Aorta (tissue), 5 donors: ENCODE measurements around the gene QPCTL. TPM values are rescaled to one million over a fixed set of nuclear protein-coding genes. Genes with fewer than 3 reads are reported as not detected.
"Not testable (repeated sequence)": the region's sequence is repeated elsewhere in the genome, so short reads cannot be mapped to it uniquely, and the experiment has no call there.

Experiments
- ATAC-seq: fragments of 200-7000 bp; cut with Tn5 transposase; one replicate; pipeline ENCODE4 v1.9.1; 2022; ENCODE audit warnings: moderate library complexity; ENCODE audit not compliant: low FRiP score
- DNase-seq, 2 donors: peaks; one replicate each; pipeline ENCODE4 v3.0.0-alpha.2; 2020
- H3K27ac ChIP-seq, 2 donors: one replicate each; pipeline ENCODE4 v1.5.1; 2013; ENCODE audit warnings: low read length in 2 of 2, mild to moderate bottlenecking in 2 of 2, moderate library complexity in 2 of 2, control low read depth in 1 of 2, inconsistent platforms in 1 of 2, low read depth in 1 of 2
- H3K27me3 ChIP-seq, 2 donors: one replicate each; pipeline ENCODE4 v1.6.1; 2013; ENCODE audit warnings: control low read depth in 1 of 2, low read length in 1 of 2, mild to moderate bottlenecking in 1 of 2, moderate library complexity in 1 of 2; ENCODE audit not compliant: insufficient read depth in 2 of 2, control insufficient read depth in 1 of 2
- H3K36me3 ChIP-seq, 2 donors: one replicate each; pipeline ENCODE4 v1.6.1; 2013; ENCODE audit warnings: control low read depth in 1 of 2, low read length in 1 of 2, mild to moderate bottlenecking in 1 of 2; ENCODE audit not compliant: insufficient read depth in 2 of 2, control insufficient read depth in 1 of 2
- H3K4me1 ChIP-seq, 2 donors: one replicate each; pipeline ENCODE4 v1.6.1; 2013; ENCODE audit warnings: low read length in 2 of 2, control low read depth in 1 of 2, mild to moderate bottlenecking in 1 of 2, moderate library complexity in 1 of 2; ENCODE audit not compliant: insufficient read depth in 2 of 2, control insufficient read depth in 1 of 2
- H3K4me3 ChIP-seq, 2 donors: one replicate each; pipeline ENCODE4 v1.5.1; 2013; ENCODE audit warnings: low read length in 2 of 2, control low read depth in 1 of 2, mild to moderate bottlenecking in 1 of 2
- H3K9me3 ChIP-seq: one replicate; pipeline ENCODE4 v1.6.1; 2013; ENCODE audit warnings: mild to moderate bottlenecking, low read length; ENCODE audit not compliant: control insufficient read depth
- WGBS, 2 donors: extraction: QIAGEN DNeasy Blood & Tissue Kit; methylation state at CpG; one replicate each; pipeline ENCODE4 v1.1.7; 2013; 5-methylcytosine and 5-hydroxymethylcytosine counted together
- intact Hi-C, 2 donors: fragments of 100-400 bp; cut with DNase I; formaldehyde crosslinking; loops; one replicate each; pipeline versions ENCODE4 v1.14.2 to v1.15.0; 2022
- polyA plus RNA-seq, 2 donors: library from polyadenylated mRNA; stranded (reverse); fragments of 200-250 nt; gene quantifications; one replicate each; pipeline ENCODE4 v1.2.3, GENCODE V29; 2013
- total RNA-seq, 2 donors: library from RNA; stranded (reverse); fragmentation: NEBNext Ultra II Directional; extraction: Animal tissue kit (Norgen Biotek cat#: 25700); gene quantifications; one replicate each; pipeline ENCODE4 v1.2.1, GENCODE V29; 2021
- donor health status: healthy with polysubstance abuse.
- donor health status: Bipolar disorder and iron deficiency.
- donor health status: DM: no; HTN: no; CAD: no.
- donor health status: DM: no; HTN: no; CAD: no.
- donor health status: DM: yes; HTN: yes; CAD: no.

QPCTL gene
- total and polyA plus RNA-seq, 4 donors: 1.9 to 11.1 (median 5.3) TPM

DNA sequence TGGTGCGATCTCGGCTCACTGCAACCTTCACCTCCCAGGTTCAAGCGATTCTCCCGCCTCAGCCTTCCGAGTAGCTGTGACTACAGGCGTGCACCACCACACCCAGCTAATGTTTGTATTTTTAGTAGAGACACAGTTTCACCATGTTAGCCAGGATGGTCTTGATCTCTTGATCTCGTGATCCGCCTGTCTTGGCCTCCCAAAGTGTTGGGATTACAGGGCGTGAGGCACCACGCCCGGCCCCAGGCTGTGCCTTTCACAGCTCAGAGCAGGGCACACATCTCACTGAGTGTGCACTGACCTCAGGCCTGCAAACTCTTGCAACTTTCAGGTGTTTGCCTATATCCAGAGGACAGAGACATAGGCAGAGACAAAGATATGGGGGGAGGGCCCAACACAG lies 7.4 kb upstream of the QPCTL start:
- H3K4me1 ChIP-seq, H3K36me3 ChIP-seq, H3K9me3 ChIP-seq, H3K4me3 ChIP-seq, DNase-seq, H3K27me3 ChIP-seq, H3K27ac ChIP-seq, intact Hi-C loops, ATAC-seq: not testable (repeated sequence)
- 77 to 88% methylated on average over 10 to 11 of the region's 11 CpGs for WGBS, 2 donors

DNA sequence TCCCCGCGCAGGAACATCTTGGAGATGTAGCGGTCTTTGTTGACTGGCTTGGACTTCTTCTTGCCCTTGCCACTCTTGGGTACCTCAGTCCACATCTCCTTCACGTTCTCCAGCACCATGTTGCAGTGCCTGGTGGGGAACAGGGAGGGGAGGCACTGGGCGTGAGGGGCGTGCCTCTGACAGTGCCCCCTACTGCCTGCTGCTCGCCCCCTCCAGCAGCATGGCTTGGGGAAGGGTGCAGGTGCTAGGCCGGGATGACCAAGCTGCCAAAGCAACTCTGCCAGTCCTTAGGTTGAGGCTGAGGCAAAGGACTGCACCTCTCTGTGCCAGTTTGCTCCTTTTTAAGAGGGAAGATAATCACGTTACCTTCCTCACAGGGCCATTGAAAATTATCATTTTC lies 4.9 kb upstream of the QPCTL start:
- Histone ChIP-seq H3K4me1 (no peaks in the 10 kb centered on the region), H3K36me3 (peaks cover 3 to 4% of the 10 kb centered on the region in 2 donors), H3K4me3 (no peak overlapping the region), H3K9me3 (no peaks in the 10 kb centered on the region), H3K27me3 (no peaks in the 10 kb centered on the region), H3K27ac (no peak overlapping the region)
- WGBS, 2 donors: 83 to 88% methylated on average over 9 of the region's 9 CpGs
- intact Hi-C loops: no loop called here
- DNase-seq (no peak), ATAC-seq (no peak)

DNA sequence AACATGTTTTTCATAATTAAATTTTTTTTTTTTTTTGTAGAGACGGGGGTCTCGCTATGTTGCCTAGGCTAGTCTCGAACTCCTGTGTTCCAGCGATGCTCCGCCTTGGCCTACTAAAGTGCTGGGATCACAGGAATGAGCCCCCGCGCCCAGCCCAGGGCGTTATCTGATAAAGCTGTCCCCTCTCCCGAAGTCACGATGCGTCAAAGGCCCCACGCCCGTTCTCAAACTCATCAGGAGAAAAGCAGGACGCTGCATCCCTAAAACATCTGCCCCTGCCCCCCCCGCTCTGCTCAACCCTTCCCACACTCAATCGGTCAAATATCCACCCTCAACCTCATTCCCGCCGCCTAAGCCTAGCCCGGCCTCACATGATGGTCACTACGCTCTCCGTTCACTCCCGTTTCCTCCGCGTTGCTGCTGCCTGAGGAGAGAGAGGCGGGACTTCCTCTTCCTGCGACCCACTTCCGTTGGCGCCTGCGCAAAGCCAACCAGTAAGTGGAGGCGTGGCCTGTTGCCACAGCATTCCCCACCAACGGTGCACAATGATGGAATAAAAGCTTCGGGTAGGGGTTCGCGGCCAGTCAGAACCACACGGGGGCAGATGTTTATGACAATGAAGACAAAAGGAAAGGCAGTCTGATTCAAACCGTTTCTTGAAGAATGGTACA lies 815 bp upstream of the QPCTL start, which contains the start of gene SNRPD2:
Gene SNRPD2 (minus strand): TSS at position 438 of the 671 bp plus-strand sequence. CDS start 65 bp downstream, at position 373.
- 0% methylated on average over 36 of the region's 36 CpGs for WGBS, 2 donors
- intact Hi-C loops: loop anchor here in 1 of 2 donors (2.0 to 5.0 kb wide), 2 partner anchors 76 to 107 kb away; partner anchors contain the start of genes OPA3 and SIX5
- peak within 1 kb of the TSS; percentile 37 to 64 for H3K4me3 ChIP-seq

DNA sequence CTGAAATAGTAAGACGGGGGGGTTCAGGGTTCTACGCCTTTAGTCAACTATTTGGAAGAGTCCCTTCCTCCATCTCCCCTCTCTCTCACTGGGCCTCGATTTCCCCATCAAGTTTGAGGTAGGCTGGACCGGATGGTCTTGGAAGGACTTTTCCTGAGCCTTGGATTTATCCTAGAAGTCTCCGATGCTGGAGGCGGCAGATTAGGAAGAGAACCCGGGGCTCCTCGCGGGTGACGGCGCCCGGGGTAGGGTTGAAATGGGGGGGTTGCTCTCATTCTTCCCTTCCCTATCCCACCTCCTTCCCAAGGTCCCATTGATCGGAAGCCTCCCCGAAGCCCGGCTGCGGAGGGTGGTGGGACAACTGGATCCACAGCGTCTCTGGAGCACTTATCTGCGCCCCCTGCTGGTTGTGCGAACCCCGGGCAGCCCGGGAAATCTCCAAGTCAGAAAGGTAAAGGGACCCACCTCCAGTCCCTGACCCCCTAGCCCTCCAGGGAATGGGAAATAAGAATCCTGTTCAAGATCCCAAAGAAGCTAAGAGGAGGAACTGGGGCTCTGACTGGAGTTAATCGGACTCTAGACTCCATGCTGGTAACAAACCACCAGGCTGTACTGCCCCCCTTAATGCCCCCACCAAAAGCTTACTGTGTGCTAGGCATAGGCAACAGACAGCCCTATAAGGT lies 781 bp downstream of the QPCTL start:
- Histone ChIP-seq H3K4me3 (peak overlapping the region; percentile 37 to 64), H3K27me3 (no peaks in the 10 kb centered on the region), H3K27ac (peak overlapping the region in 1 of 2 donors; percentile 79), H3K9me3 (no peaks in the 10 kb centered on the region), H3K36me3 (no peaks in the 10 kb centered on the region), H3K4me1 (no peaks in the 10 kb centered on the region)
- peak; percentile 87 to 94 for DNase-seq
- 1% methylated on average over 22 of the region's 22 CpGs for WGBS, 2 donors
- intact Hi-C loops: loop anchor here in 1 of 2 donors (2.0 to 5.0 kb wide), 2 partner anchors 74 to 108 kb away; partner anchors contain the start of genes OPA3 and SIX5
- peak; percentile 59 for ATAC-seq

More for the DNA sequence above, 815 bp upstream of the QPCTL start, which contains the start of gene SNRPD2:
- no peaks in the 10 kb centered on the region for H3K4me1 ChIP-seq
- DNase-seq (peak; percentile 96 to 97), ATAC-seq (peak; percentile 93)
- peak within 1 kb of the TSS in 1 of 2 donors; percentile 79 for H3K27ac ChIP-seq
- no peaks in the 10 kb centered on the region for H3K27me3 ChIP-seq
- H3K36me3 ChIP-seq: peaks cover 0 to 4% of the 10 kb centered on the region in 2 donors
- H3K9me3 ChIP-seq: no peaks in the 10 kb centered on the region

DNA sequence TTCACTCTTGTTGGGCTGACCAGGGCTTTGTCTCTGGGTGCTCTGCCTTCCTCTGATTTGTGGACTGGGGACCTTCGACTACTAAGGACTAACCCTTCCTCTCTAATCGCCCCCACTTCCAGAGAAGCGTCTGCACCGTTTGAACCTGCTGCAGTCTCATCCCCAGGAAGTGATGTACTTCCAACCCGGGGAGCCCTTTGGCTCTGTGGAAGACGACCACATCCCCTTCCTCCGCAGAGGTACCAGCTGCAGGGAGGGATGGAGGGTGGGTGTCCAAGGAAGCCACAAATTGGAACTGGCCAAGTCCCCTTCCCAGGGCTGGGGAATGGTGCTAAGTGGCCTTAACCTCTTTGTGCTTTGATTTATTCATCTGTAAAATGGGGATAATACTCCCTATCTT lies 9.2 kb downstream of the QPCTL start:
- ATAC-seq (no peak), DNase-seq (no peak)
- no peaks in the 10 kb centered on the region for H3K4me1 ChIP-seq
- intact Hi-C loops: no loop called here
- no peak overlapping the region for H3K4me3 ChIP-seq
- H3K36me3 ChIP-seq: no peaks in the 10 kb centered on the region
- H3K27me3 ChIP-seq: no peaks in the 10 kb centered on the region
- no peaks in the 10 kb centered on the region for H3K9me3 ChIP-seq
- 83 to 84% methylated on average over 7 of the region's 7 CpGs for WGBS, 2 donors
- H3K27ac ChIP-seq: no peak overlapping the region

DNA sequence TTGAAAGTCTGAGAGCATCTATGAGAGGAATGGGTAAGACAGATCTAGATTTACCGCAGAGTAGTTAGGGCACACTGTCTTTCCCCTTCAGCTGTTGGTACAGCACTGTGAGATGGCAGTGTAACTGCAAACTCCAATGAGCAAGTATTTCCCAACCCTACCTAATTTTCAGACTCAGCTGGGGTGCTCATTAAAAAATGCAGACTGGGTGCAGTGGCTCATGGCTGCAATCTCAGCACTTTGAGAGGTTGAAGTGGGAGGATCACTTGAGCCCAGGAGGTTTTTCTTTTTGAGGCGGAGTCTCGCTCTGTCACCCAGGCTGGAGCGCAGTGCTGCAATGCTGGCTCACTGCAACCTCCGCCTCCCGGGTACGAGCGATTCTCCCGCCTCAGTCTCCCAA lies 12.6 kb downstream of the QPCTL start:
- Histone ChIP-seq H3K36me3 (no peaks in the 10 kb centered on the region), H3K27me3 (no peaks in the 10 kb centered on the region), H3K4me3 (no peak overlapping the region), H3K9me3 (no peaks in the 10 kb centered on the region), H3K27ac (no peak overlapping the region), H3K4me1 (no peaks in the 10 kb centered on the region)
- no peak for DNase-seq
- WGBS, 2 donors: 96 to 98% methylated on average over 9 of the region's 9 CpGs
- intact Hi-C loops: no loop called here
- ATAC-seq: no peak

DNA sequence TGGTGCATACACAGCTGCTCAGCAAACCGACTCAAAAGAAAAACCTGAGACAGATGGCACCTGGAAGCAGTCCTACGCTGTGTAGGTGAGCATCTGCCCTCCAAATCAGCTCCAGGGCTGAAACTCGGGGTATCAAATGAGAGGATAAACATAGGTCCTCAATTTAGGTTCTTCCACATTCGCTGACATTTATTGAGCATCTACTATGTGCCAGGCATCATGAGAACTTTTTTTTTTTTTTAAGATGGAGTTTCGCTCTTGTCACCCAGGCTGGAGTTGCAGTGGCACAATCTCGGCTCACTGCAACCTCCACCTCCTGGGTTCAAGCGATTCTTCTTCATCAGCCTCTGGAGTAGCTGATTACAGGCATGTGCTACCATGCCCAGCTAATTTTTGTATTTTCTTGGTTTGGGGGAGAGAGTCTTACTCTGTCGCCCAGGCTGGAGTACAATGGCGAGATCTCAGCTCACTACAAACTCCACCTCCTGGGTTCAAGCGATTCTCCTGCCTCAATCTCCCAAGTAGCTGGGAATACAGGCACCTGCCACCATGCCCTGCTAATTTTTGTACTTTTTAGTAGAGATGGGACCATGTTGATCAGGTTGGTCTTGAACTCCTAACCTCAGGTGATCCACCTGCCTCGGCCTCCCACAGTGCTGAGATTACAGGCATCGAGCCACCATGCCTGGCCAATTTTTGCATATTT lies 13.4 kb downstream of the QPCTL start:
- DNase-seq: no peak
- Histone ChIP-seq H3K27me3 (no peaks in the 10 kb centered on the region), H3K9me3 (no peaks in the 10 kb centered on the region), H3K27ac (no peak overlapping the region), H3K4me3 (no peak overlapping the region), H3K4me1 (no peaks in the 10 kb centered on the region), H3K36me3 (no peaks in the 10 kb centered on the region)
- intact Hi-C loops: no loop called here
- WGBS, 2 donors: 95 to 97% methylated on average over 12 of the region's 12 CpGs
- ATAC-seq: no peak

DNA sequence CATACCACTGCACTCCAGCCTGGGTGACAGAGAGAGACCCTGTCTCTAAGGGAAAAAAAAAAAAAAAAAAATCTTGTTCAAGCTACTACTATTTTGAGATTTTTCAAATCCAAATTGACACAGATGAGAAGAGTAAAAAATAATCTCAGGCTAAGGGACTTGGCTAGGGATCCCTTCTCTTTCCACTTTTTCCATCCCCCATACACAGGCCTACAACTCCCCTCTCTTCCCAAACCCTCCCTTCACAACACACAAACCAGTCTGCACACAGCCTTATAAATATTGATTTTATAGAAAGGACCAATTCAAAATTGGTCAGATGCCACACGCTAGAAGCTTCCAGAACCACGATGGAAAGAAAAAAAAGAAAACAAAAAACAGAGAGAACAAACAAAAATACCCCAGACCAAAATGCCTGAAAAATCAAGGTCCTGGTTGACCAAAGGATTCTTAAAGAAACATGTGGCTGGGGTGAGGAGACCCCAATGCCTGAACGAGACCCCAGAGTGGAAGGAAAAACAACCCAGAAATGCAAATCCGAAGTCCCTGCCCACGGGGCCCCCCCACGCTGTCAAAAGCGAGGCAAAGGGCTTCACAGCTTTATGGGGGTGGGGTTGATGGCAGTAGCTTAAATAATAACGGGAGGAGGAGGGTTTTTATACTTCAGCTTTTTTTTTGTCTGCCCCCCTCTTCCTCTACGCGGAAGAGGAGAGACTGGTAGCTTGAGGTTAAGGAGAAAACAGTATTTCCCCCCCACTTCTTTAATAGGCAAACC lies 18.1 kb downstream of the QPCTL start:
- 62 to 69% methylated on average over 10 of the region's 10 CpGs for WGBS, 2 donors
- H3K27me3 ChIP-seq: no peaks in the 10 kb centered on the region
- no peak for ATAC-seq
- no peaks in the 10 kb centered on the region for H3K9me3 ChIP-seq
- no peak overlapping the region for H3K4me3 ChIP-seq
- no peaks in the 10 kb centered on the region for H3K4me1 ChIP-seq
- DNase-seq: no peak
- no peak overlapping the region for H3K27ac ChIP-seq
- intact Hi-C loops: loop anchor here in 1 of 2 donors (10.0 kb wide), 1 partner anchor 1334 kb away; the partner anchor contains the start of gene TMEM160
- no peaks in the 10 kb centered on the region for H3K36me3 ChIP-seq
